ENCODE results near the gene RAB3IL1. TPM values are rescaled to one million over a fixed set of nuclear protein-coding genes. Genes with fewer than 3 reads are reported as not detected.

RAB3IL1 gene
- total and polyA plus RNA-seq, 9 of the 15 experiments (the other 6 are each of a cell fraction or from before 2014, with no cell fraction given) = 0.15 to 42.6 (median 15.5) TPM

DNA sequence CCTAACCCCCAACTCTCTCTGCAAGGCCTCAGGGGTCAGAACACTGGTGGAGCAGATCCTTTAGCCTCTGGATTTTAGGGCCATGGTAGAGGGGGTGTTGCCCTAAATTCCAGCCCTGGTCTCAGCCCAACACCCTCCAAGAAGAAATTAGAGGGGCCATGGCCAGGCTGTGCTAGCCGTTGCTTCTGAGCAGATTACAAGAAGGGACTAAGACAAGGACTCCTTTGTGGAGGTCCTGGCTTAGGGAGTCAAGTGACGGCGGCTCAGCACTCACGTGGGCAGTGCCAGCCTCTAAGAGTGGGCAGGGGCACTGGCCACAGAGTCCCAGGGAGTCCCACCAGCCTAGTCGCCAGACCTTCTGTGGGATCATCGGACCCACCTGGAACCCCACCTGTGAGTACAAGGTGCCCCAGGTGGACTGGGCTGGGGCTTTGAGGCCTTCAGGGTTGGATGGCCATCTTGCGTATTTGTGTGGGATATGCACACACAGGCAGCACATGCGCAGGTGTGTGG is 32.7 kb upstream of the RAB3IL1 start, which contains the start of gene BEST1 (continued):
- TF ChIP-seq, protein P1, sequence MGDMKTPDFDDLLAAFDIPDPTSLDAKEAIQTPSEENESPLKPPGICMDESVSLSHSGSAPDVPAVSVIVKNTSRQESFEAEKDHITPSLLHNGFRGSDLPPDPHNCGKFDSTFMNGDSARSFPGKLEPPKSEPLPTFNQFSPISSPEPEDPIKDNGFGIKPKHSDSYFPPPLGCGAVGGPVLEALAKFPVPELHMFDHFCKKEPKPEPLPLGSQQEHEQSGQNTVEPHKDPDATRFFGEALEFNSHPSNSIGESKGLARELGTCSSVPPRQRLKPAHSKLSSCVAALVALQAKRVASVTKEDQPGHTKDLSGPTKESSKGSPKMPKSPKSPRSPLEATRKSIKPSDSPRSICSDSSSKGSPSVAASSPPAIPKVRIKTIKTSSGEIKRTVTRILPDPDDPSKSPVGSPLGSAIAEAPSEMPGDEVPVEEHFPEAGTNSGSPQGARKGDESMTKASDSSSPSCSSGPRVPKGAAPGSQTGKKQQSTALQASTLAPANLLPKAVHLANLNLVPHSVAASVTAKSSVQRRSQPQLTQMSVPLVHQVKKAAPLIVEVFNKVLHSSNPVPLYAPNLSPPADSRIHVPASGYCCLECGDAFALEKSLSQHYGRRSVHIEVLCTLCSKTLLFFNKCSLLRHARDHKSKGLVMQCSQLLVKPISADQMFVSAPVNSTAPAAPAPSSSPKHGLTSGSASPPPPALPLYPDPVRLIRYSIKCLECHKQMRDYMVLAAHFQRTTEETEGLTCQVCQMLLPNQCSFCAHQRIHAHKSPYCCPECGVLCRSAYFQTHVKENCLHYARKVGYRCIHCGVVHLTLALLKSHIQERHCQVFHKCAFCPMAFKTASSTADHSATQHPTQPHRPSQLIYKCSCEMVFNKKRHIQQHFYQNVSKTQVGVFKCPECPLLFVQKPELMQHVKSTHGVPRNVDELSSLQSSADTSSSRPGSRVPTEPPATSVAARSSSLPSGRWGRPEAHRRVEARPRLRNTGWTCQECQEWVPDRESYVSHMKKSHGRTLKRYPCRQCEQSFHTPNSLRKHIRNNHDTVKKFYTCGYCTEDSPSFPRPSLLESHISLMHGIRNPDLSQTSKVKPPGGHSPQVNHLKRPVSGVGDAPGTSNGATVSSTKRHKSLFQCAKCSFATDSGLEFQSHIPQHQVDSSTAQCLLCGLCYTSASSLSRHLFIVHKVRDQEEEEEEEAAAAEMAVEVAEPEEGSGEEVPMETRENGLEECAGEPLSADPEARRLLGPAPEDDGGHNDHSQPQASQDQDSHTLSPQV (IDR thresholded peaks at IDR 0.05) = 0 out of 2 replicates have a peak, but pooled peaks have one; percentile 66
- TF ChIP-seq ZNF431 (CRISPR knock-in tag; IDR thresholded peaks at IDR 0.05) (no peak), NR2C1 (IDR thresholded peaks at IDR 0.05) (no peak), NR2C1 (tag; IDR thresholded peaks at IDR 0.05) (no peak), ASH1L (IDR thresholded peaks at IDR 0.05; ENCODE audit: borderline replicate concordance, low read depth, partially characterized antibody) (no peak), ARHGAP35 (IDR thresholded peaks at IDR 0.05; ENCODE audit: partially characterized antibody) (no peak), FOXK2 (conservative IDR thresholded peaks at IDR 0.05 in 1 of 2, IDR thresholded peaks at IDR 0.05 in 1 of 2; ENCODE audit: low read depth in 2 of 2) (no peak), SMARCB1 (IDR thresholded peaks at IDR 0.05; ENCODE audit: insufficient read length, low read depth) (no peak), ZNF263 (CRISPR knock-in tag; IDR thresholded peaks at IDR 0.05; ENCODE audit: borderline replicate concordance) (no peak), ZNF444 (CRISPR knock-in tag; IDR thresholded peaks at IDR 0.05) (no peak), OTX1 (CRISPR knock-in tag; IDR thresholded peaks at IDR 0.05) (peak; percentile 25; the same call in 1 of the 2 replicates), L3MBTL2 (IDR thresholded peaks at IDR 0.05) (no peak)
- TF ChIP-seq, protein P2, sequence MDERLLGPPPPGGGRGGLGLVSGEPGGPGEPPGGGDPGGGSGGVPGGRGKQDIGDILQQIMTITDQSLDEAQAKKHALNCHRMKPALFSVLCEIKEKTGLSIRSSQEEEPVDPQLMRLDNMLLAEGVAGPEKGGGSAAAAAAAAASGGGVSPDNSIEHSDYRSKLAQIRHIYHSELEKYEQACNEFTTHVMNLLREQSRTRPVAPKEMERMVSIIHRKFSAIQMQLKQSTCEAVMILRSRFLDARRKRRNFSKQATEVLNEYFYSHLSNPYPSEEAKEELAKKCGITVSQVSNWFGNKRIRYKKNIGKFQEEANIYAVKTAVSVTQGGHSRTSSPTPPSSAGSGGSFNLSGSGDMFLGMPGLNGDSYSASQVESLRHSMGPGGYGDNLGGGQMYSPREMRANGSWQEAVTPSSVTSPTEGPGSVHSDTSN (CRISPR knock-in tag; IDR thresholded peaks at IDR 0.05; ENCODE audit: low read depth) = no peak
- TF ChIP-seq, protein P2 (tag; conservative IDR thresholded peaks at IDR 0.05; ENCODE audit: low read depth) = no peak
- TF ChIP-seq, protein P3, sequence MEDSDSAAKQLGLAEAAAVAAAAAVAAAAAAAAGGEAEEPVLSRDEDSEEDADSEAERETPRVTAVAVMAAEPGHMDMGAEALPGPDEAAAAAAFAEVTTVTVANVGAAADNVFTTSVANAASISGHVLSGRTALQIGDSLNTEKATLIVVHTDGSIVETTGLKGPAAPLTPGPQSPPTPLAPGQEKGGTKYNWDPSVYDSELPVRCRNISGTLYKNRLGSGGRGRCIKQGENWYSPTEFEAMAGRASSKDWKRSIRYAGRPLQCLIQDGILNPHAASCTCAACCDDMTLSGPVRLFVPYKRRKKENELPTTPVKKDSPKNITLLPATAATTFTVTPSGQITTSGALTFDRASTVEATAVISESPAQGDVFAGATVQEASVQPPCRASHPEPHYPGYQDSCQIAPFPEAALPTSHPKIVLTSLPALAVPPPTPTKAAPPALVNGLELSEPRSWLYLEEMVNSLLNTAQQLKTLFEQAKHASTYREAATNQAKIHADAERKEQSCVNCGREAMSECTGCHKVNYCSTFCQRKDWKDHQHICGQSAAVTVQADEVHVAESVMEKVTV (CRISPR knock-in tag; IDR thresholded peaks at IDR 0.05) = 0 out of 2 replicates have a peak, but pooled peaks have one; percentile 35
- TF ChIP-seq, protein P4, sequence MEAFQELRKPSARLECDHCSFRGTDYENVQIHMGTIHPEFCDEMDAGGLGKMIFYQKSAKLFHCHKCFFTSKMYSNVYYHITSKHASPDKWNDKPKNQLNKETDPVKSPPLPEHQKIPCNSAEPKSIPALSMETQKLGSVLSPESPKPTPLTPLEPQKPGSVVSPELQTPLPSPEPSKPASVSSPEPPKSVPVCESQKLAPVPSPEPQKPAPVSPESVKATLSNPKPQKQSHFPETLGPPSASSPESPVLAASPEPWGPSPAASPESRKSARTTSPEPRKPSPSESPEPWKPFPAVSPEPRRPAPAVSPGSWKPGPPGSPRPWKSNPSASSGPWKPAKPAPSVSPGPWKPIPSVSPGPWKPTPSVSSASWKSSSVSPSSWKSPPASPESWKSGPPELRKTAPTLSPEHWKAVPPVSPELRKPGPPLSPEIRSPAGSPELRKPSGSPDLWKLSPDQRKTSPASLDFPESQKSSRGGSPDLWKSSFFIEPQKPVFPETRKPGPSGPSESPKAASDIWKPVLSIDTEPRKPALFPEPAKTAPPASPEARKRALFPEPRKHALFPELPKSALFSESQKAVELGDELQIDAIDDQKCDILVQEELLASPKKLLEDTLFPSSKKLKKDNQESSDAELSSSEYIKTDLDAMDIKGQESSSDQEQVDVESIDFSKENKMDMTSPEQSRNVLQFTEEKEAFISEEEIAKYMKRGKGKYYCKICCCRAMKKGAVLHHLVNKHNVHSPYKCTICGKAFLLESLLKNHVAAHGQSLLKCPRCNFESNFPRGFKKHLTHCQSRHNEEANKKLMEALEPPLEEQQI (IDR thresholded peaks at IDR 0.05) = no peak

Data from K562 (cell line).